GM12878 (cell line): ENCODE data around the gene LAT. TPM values are rescaled to one million over a fixed set of nuclear protein-coding genes. Genes with fewer than 3 reads are reported as not detected.

Experiments
- ATAC-seq: fragments of 200-7000 bp; cut with Tn5 transposase; 3 replicates; pipeline ENCODE4 v1.9.1; 2020; ENCODE audit warnings: mild to moderate bottlenecking, moderate library complexity
- BruUV-seq: library from RNA; stranded (reverse); fragments of 400-500 nt; replicated peaks from 2 replicates; lab custom pipeline; 2021; lab: Mats Ljungman, UMichigan
- CTCF ChIA-PET: fragments of 300-600 bp; sonication (Branson Sonifier 250); formaldehyde crosslinking; extraction: SDS; loops from one replicate; lab custom pipeline; 2021; ENCODE audit warnings: inconsistent platforms; lab: Yijun Ruan, JAX
- POLR2A ChIA-PET: fragments of 350-600 bp; formaldehyde crosslinking; extraction: SDS; loops from one replicate; lab custom pipeline; 2021; ENCODE audit warnings: inconsistent platforms; lab: Charles Lee
- RAD21 ChIA-PET: fragments of 300-600 bp; sonication (Branson Sonifier 250); formaldehyde crosslinking; loops from one replicate; lab custom pipeline; 2023; ENCODE audit warnings: antibody characterized with exemption; ENCODE audit not compliant: unreplicated experiment; lab: Charles Lee
- SMC1A ChIA-PET: fragments of 300-600 bp; sonication (Branson Sonifier 250); formaldehyde crosslinking; loops from one replicate; lab custom pipeline; 2023; ENCODE audit not compliant: unreplicated experiment, uncharacterized antibody; lab: Charles Lee
- DNase-seq: peaks from one replicate; pipeline ENCODE4 v3.0.0-alpha.2; 2011; ENCODE audit warnings: low read depth, low spot score
- FAIRE-seq: peaks from 3 replicates; lab custom pipeline; 2011; peaks lifted over from hg19 to GRCh38; lab: Jason Lieb, UNC
- H2AFZ ChIP-seq: 2 replicates; pipeline ENCODE4 v1.6.0; 2011; ENCODE audit warnings: low read depth, low read length, control low read depth; ENCODE audit not compliant: control insufficient read depth
- H3K27ac ChIP-seq: 2 replicates; pipeline ENCODE4 v1.5.1; 2011; ENCODE audit warnings: control low read depth; ENCODE audit not compliant: control insufficient read depth, insufficient read depth
- H3K27me3 ChIP-seq, 2 experiments: replicated peaks in 1 of 2; 2 replicates each; pipeline versions ENCODE4 v1.6.0 to v1.6.1; 2011; ENCODE audit warnings: low read length in 1 of 2; ENCODE audit not compliant: control insufficient read depth in 2 of 2, insufficient read depth in 2 of 2
- H3K36me3 ChIP-seq, 2 experiments: 2 replicates each; pipeline ENCODE4 v1.5.1; 2011; ENCODE audit warnings: low read length in 1 of 2; ENCODE audit not compliant: control insufficient read depth in 2 of 2, insufficient read depth in 2 of 2
- H3K4me1 ChIP-seq: 2 replicates; pipeline ENCODE4 v1.6.1; 2011; ENCODE audit warnings: mild to moderate bottlenecking, low read length, moderate library complexity, mixed read lengths; ENCODE audit not compliant: control insufficient read depth, insufficient read depth
- H3K4me2 ChIP-seq: 2 replicates; pipeline ENCODE4 v1.6.0; 2011; ENCODE audit warnings: control low read depth; ENCODE audit not compliant: control insufficient read depth, insufficient read depth
- H3K4me3 ChIP-seq: fragments of 200-600 bp; sonication (generic); 2 replicates; pipeline ENCODE4 v1.5.1; 2016
- H3K79me2 ChIP-seq: 2 replicates; pipeline ENCODE4 v1.6.0; 2011; ENCODE audit warnings: low read length; ENCODE audit not compliant: control insufficient read depth, insufficient read depth
- H3K9ac ChIP-seq: 2 replicates; pipeline ENCODE4 v1.8.0; 2011; ENCODE audit warnings: low read length, control low read depth, mixed read lengths; ENCODE audit not compliant: control insufficient read depth, insufficient read depth
- H3K9me3 ChIP-seq: replicated peaks from 3 replicates; pipeline ENCODE4 v1.5.1; 2011; ENCODE audit warnings: mild to moderate bottlenecking, low read length; ENCODE audit not compliant: control insufficient read depth, insufficient read depth
- H4K20me1 ChIP-seq: 2 replicates; pipeline ENCODE4 v1.6.0; 2011; ENCODE audit not compliant: control insufficient read depth, insufficient read depth
- TCF7 ChIP-seq: IDR thresholded peaks from 2 replicates; pipeline ENCODE4 v1.6.1; 2014; ENCODE audit warnings: antibody characterized with exemption, borderline replicate concordance
- WGBS: methylation state at CpG from one replicate; pipeline ENCODE4 v1.1.6; 2016; ENCODE audit warnings: low lambda C conversion rate; ENCODE audit not compliant: insufficient replicate concordance, insufficient coverage; ENCODE audit errors: missing lambda C conversion rate; 5-methylcytosine and 5-hydroxymethylcytosine counted together
- in situ Hi-C: fragments of 300-500 bp; cut with MboI; formaldehyde crosslinking; loops from 9 replicates; pipeline ENCODE4 v1.14.3; 2018; ENCODE audit warnings: mixed read lengths
- intact Hi-C: fragments of 100-400 bp; cut with micrococcal nuclease; formaldehyde crosslinking; loops from one replicate; pipeline ENCODE4 v1.14.2; 2022; ENCODE audit not compliant: unreplicated experiment
- polyA plus RNA-seq, 11 experiments: library from polyadenylated mRNA; depleted of rRNA in 4 of 11; unstranded in 6 of 11; stranded (reverse) in 5 of 11; fragments of >200 nt; fragmentation: Nextera tagmentation in 4 of 11; fragmentation: Illumina TruSeq in 1 of 11; extraction: Ambion mirVana in 4 of 11; extraction: Trizol in 1 of 11; gene quantifications; 1 replicate in 1 of 11; 2 replicates in 10 of 11; pipeline versions ENCODE4 v1.2.1 to v1.2.3, GENCODE V29; 2011 to 2016; ENCODE audit warnings: inconsistent platforms in 2 of 11, missing spikeins in 2 of 11, low read depth in 1 of 11
- total RNA-seq, 4 experiments: library from RNA; depleted of rRNA in 3 of 4; stranded (reverse); fragments of >200 nt in 3 of 4; fragmentation: Illumina TruSeq in 1 of 4; extraction: Trizol in 1 of 4; gene quantifications; 2 replicates each; pipeline versions ENCODE4 v1.2.1 to v1.2.3, GENCODE V29; 2013 to 2021
- TF ChIP-seq, protein P1 (sequence below): fragments of 450-650 bp; IDR thresholded peaks from 2 replicates; pipeline ENCODE4 v1.6.1; 2017; ENCODE audit warnings: mild to moderate bottlenecking, moderate library complexity
- TF ChIP-seq, protein P2 (sequence below): IDR thresholded peaks from 2 replicates; pipeline ENCODE4 v1.6.1; 2011; ENCODE audit warnings: borderline replicate concordance, low read depth, mild to moderate bottlenecking, moderate library complexity, mixed read lengths, low read length; ENCODE audit not compliant: insufficient read depth; ENCODE audit errors: extremely low read length
- TF ChIP-seq, protein P3 (sequence below): fragments of 450-650 bp; IDR thresholded peaks from 2 replicates; pipeline ENCODE4 v1.6.1; 2018; ENCODE audit warnings: mild to moderate bottlenecking, low read depth, moderate library complexity; ENCODE audit not compliant: partially characterized antibody

Gene LAT
- total and polyA plus RNA-seq, 10 of the 15 experiments (the other 5 are each of a cell fraction or from before 2014, with no cell fraction given) = 0.39 to 6.9 (median 2.0) TPM

DNA sequence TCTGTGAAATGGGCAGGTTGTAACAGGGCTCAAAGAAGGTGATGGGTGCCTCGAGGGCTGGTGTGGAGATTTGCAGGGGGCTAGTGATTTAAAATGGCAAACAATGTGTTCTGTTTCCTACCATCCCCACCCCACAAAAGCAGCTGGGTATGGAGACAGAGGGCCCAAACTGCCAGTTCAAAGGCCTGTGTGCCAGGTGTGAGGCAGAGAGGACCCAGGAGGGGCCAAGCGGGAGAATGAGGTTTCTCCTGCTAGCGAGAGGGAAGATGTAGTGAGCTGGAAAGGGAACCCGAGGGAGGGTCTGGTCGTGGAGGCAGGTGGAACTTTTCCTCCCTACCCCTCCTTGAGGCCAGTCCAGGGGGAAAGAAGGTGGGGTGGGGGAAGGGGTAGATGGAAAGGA lies 39.4 kb downstream of the LAT start (continued):
- TF ChIP-seq, protein P1, sequence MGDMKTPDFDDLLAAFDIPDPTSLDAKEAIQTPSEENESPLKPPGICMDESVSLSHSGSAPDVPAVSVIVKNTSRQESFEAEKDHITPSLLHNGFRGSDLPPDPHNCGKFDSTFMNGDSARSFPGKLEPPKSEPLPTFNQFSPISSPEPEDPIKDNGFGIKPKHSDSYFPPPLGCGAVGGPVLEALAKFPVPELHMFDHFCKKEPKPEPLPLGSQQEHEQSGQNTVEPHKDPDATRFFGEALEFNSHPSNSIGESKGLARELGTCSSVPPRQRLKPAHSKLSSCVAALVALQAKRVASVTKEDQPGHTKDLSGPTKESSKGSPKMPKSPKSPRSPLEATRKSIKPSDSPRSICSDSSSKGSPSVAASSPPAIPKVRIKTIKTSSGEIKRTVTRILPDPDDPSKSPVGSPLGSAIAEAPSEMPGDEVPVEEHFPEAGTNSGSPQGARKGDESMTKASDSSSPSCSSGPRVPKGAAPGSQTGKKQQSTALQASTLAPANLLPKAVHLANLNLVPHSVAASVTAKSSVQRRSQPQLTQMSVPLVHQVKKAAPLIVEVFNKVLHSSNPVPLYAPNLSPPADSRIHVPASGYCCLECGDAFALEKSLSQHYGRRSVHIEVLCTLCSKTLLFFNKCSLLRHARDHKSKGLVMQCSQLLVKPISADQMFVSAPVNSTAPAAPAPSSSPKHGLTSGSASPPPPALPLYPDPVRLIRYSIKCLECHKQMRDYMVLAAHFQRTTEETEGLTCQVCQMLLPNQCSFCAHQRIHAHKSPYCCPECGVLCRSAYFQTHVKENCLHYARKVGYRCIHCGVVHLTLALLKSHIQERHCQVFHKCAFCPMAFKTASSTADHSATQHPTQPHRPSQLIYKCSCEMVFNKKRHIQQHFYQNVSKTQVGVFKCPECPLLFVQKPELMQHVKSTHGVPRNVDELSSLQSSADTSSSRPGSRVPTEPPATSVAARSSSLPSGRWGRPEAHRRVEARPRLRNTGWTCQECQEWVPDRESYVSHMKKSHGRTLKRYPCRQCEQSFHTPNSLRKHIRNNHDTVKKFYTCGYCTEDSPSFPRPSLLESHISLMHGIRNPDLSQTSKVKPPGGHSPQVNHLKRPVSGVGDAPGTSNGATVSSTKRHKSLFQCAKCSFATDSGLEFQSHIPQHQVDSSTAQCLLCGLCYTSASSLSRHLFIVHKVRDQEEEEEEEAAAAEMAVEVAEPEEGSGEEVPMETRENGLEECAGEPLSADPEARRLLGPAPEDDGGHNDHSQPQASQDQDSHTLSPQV = no peak
- TF ChIP-seq TCF7 = no peak

DNA sequence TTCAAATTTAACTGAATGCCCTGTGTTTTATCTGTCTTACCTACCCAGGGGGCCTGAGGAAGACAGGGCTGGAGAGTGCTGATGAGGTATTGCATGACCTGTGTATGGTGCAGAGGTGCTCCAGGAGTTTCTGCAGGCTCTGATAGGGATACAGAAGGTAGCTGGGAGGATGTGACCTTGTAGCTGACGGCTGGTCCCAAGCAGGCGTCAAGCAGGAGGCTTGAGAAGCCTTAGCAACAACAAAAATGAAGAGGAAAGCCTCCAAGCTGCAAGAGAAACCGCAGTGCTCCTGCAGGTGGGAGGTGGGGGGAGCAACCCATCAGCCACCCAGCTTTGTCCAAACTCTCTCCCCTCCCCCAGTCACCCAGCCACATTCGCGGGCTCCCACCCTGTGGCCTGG lies 40.4 kb downstream of the LAT start:
- H3K9ac ChIP-seq = no peak overlapping the region
- RAD21 ChIA-PET = no interaction called here
- H2AFZ ChIP-seq = no peak overlapping the region
- no peak overlapping the region for H3K27ac ChIP-seq
- no peak overlapping the region for H3K4me2 ChIP-seq
- H3K79me2 ChIP-seq = no peaks in the 10 kb centered on the region
- H3K27me3 ChIP-seq = peaks cover 0 to 3% of the 10 kb centered on the region in 2 experiments; a peak in 1 of 4 replicates
- no peaks in the 10 kb centered on the region for H4K20me1 ChIP-seq
- intact Hi-C loops = no loop called here
- H3K4me1 ChIP-seq = peaks cover 11% of the 10 kb centered on the region
- in situ Hi-C loops = no loop called here
- SMC1A ChIA-PET = interaction anchor here (1.4 kb wide), 1 partner anchor 52 kb away, joined by 3 read pairs; no protein-coding TSS in a partner anchor
- no peaks in the 10 kb centered on the region for H3K36me3 ChIP-seq
- no peak for DNase-seq
- CTCF ChIA-PET = no interaction called here
- no peak for ATAC-seq
- no peaks in the 10 kb centered on the region for H3K9me3 ChIP-seq
- POLR2A ChIA-PET = no interaction called here
- TF ChIP-seq, protein P2, sequence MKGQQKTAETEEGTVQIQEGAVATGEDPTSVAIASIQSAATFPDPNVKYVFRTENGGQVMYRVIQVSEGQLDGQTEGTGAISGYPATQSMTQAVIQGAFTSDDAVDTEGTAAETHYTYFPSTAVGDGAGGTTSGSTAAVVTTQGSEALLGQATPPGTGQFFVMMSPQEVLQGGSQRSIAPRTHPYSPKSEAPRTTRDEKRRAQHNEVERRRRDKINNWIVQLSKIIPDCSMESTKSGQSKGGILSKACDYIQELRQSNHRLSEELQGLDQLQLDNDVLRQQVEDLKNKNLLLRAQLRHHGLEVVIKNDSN = no peak
- TF ChIP-seq, protein P3, sequence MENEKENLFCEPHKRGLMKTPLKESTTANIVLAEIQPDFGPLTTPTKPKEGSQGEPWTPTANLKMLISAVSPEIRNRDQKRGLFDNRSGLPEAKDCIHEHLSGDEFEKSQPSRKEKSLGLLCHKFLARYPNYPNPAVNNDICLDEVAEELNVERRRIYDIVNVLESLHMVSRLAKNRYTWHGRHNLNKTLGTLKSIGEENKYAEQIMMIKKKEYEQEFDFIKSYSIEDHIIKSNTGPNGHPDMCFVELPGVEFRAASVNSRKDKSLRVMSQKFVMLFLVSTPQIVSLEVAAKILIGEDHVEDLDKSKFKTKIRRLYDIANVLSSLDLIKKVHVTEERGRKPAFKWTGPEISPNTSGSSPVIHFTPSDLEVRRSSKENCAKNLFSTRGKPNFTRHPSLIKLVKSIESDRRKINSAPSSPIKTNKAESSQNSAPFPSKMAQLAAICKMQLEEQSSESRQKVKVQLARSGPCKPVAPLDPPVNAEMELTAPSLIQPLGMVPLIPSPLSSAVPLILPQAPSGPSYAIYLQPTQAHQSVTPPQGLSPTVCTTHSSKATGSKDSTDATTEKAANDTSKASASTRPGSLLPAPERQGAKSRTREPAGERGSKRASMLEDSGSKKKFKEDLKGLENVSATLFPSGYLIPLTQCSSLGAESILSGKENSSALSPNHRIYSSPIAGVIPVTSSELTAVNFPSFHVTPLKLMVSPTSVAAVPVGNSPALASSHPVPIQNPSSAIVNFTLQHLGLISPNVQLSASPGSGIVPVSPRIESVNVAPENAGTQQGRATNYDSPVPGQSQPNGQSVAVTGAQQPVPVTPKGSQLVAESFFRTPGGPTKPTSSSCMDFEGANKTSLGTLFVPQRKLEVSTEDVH = no peak
- no peak for FAIRE-seq
- no peak overlapping the region for H3K4me3 ChIP-seq
- no TSS peak for BruUV-seq
- WGBS = 23% methylated on average over 5 of the region's 5 CpGs
